Measurements from ENCODE around the gene TRAPPC14.

The TRAPPC14 gene

DNA sequence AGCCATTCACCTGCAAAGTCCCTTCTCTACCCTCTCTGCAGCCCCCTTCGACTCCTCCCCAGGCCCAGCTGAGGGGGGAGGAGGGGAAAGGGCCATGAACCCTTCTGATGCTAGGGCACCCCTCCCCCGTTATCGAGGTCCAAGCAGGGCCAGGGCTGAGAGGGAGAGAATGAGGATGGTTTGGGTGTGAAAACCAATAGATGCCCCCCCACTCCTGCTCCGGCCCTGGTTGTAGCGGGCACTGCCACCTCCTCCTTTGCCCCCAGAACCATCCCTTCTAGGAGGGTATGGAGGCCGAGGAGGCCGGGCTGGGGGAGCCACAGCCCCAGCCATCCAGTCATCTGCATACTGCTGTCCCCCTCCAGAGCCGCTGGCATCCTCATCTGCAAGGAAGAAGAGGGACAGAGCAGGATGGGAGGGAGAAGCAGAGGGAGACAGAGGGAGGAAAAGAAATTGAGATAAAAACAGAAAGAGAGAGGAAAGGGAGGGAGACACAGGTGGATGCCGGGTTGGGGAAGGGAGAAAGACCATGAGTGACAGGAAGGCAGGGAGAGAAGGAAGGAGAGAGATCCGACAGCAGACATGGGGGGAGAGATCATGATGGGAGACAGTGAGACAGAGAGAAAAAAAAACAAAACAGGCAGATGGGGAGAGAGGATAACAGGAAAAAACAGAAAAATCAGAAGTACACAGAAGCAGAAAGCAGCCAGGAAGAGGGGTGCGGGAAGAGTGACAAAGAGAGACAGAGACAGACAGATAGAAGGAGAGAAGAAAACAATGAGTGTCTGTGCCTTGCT lies 11.8 kb upstream of the TRAPPC14 start:
- TF ChIP-seq, protein P1, sequence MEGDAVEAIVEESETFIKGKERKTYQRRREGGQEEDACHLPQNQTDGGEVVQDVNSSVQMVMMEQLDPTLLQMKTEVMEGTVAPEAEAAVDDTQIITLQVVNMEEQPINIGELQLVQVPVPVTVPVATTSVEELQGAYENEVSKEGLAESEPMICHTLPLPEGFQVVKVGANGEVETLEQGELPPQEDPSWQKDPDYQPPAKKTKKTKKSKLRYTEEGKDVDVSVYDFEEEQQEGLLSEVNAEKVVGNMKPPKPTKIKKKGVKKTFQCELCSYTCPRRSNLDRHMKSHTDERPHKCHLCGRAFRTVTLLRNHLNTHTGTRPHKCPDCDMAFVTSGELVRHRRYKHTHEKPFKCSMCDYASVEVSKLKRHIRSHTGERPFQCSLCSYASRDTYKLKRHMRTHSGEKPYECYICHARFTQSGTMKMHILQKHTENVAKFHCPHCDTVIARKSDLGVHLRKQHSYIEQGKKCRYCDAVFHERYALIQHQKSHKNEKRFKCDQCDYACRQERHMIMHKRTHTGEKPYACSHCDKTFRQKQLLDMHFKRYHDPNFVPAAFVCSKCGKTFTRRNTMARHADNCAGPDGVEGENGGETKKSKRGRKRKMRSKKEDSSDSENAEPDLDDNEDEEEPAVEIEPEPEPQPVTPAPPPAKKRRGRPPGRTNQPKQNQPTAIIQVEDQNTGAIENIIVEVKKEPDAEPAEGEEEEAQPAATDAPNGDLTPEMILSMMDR (IDR thresholded peaks at IDR 0.05; ENCODE audit: low read depth, low read length): no peak
- no peak overlapping the region for H3K4me3 ChIP-seq (ENCODE audit: low read depth, low read length)

DNA sequence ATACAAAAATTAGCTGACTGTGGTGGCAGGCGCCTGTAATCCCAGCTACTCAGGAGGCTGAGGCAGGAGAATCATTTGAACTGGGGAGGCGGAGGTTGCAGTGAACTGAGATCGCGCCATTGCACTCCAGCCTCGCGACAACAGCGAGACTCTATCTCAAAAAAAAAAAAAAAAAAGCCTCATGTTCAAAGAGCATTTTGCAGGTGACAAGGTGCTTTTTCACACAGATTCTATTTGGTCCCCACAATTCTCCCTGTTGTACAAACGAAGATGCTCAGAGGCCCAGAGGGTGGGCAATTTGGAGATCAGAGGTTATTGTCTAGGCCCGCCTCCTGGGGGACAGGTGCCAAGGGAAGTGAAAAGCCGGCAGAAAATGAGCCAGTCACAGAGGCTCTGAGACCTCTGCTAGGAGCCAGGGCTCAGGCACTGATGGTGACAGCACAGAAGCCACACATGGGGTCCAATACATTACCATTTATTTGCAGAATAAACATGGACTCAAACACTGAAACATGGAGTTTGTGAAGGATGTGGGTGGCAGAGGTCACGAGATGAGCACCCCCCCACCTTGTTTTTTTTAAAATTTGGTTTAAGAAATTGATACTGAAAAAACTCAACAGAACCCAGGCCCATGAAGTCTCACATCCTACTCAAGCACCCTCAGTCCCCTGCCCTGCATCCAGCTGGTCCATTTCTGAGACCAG lies 10.8 kb upstream of the TRAPPC14 start:
- TF ChIP-seq, protein P1 (IDR thresholded peaks at IDR 0.05; ENCODE audit: low read depth, low read length): no peak
- no peak overlapping the region for H3K4me3 ChIP-seq (ENCODE audit: low read depth, low read length)

DNA sequence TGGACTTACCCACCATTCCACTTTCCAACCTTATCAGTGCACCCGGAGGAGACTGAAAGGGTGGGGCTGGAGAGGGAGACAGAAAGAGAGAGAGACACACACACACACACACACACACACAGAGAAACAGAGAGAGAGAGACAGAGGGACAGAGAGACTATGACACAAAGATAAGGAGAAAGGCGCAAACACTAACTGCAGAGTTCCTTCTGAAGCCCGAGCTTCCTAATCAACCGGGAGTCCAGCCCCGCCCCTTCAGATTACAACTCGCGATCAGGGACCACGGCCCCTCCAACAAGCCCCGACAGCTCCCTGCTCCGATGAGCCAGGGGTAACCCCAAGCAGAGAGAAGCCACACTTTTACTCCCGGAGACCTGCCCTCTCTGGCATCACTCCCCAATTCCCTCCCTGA lies 9.4 kb upstream of the TRAPPC14 start:
- peak overlapping the region; percentile 64 for H3K4me3 ChIP-seq (ENCODE audit: low read depth, low read length)
- TF ChIP-seq, protein P1 (IDR thresholded peaks at IDR 0.05; ENCODE audit: low read depth, low read length): no peak

DNA sequence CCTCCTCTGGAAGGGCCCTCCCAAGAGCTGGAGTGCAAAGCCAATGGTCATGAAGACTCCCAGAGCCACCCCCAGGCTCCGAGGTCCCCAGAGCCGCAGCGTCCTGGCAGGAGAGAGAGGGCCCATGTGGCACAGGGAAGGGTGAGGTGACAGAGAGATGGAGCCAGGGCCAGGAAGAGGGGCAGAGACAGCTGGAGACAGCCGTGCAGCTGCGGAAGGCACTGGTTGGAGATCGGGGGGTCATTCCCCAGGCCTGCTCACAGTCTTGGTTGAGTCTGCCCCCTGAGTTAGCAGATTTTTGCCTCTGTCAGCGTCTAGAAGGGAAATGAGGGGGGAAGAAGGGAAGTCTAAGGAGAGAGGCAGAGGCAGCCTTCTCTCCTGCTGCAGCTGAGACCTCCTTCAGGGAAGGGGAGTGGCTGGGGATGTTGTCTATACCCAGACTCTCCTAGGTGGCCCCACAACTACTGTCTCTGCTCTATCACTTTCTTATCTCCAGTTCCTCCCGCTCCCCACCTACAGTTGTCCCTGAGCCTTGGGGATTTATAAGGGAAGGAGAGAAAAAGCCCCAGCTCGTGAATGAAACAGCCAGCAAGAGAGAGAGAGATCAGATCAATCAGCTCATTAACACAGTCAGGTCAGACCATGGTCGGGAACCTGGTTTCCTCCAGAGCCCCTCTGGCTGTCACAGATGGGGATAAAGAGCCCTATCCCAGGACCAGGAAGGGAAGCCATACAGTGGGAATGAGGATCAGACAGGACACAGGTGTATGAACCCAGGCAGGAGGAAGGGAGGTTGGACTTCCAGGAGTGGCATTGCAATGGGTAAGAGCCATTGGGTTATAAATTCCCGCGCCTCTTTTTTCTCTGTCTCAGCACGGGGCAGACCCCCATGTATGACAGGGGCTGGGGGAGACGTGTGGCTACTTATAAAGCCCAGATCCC lies 8.7 kb upstream of the TRAPPC14 start:
- TF ChIP-seq, protein P1 (IDR thresholded peaks at IDR 0.05; ENCODE audit: low read depth, low read length): no peak
- peak overlapping the region; percentile 64 for H3K4me3 ChIP-seq (ENCODE audit: low read depth, low read length)

DNA sequence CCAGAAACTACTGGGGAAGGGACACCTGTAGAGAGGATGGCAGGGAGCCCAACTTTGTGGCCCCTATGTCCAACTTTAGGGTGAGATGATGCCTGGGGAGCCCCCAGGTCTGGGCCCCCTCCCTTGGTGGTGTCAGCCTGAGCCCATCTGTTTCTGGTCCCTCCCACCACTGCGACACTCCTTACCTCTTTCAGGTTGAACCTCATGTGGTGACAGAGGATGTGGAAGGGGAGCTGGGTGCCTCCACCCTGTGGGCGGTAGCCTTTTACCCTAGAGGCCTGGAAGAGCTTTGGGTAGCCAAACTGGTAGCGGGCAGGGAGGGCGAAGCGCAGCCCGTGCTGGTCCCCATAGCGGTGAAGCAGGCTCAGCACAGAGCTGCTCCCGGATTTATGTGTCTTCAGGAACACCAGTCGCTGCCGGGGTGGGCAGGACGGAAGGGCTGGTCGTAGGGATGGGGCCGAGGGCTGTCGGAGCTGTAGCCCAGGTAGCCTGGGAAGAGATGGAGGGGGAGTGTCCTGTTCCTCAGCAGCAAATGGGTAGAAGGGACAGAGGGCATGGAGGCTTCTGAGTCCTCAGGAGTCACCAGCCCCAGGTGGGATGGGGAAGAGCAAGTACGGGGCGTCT lies 7.9 kb upstream of the TRAPPC14 start:
- no peak overlapping the region for H3K4me3 ChIP-seq (ENCODE audit: low read depth, low read length)
- TF ChIP-seq, protein P1 (IDR thresholded peaks at IDR 0.05; ENCODE audit: low read depth, low read length): no peak

DNA sequence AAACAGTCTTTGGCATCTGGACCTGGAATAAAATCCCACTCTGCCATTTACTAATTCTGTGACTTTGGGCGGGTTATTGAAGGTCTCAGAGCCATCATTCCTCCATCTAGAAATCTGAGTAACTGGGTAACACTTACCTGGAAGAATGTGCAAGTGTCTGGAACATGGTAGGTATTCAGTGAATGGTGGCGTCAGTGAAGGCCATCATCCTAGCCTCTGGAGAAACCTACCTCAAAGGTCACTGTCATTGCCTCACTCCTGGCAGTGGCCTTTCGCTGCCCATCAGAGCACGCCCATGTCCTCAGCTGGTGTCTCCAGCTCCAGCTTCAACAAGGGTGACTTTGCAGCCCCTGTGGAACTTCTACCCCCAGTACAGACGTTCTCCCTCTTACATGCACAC lies 5.3 kb upstream of the TRAPPC14 start:
- no peak overlapping the region for H3K4me3 ChIP-seq (ENCODE audit: low read depth, low read length)
- TF ChIP-seq, protein P1 (IDR thresholded peaks at IDR 0.05; ENCODE audit: low read depth, low read length): no peak

All from WI38 (cell line).